ENCODE measurements around the gene IMPG1.

GRCh38 chr6:75922226-75922625 is 150.2 kb downstream of the IMPG1 start:
- TF ChIP-seq CTCF (IDR thresholded peaks at IDR 0.05): no peak
- TF ChIP-seq EZH2 (IDR thresholded peaks at IDR 0.05): no peak
